Activated T-cell treated with anti-CD3 and anti-CD28 coated beads, Interleukin-2, amount 50 U/mL, for 48 hours (primary cell): ENCODE measurements around the gene RET.

Experiments
- DNase-seq, 2 experiments: peaks; one replicate each; pipeline ENCODE4 v3.0.0-alpha.2; 2020

Gene RET

GRCh38 chr10:43111101-43111500 lies 34.2 kb downstream of the RET start:
- no peak for DNase-seq

GRCh38 chr10:43111921-43112607 lies 35.2 kb downstream of the RET start:
- DNase-seq = no peak

- no peak for DNase-seq
Observed at GRCh38 chr10:43112608-43112961, 35.7 kb downstream of the RET start.

GRCh38 chr10:43113201-43114087 lies 36.6 kb downstream of the RET start:
- DNase-seq = no peak

- no peak for DNase-seq
Observed at GRCh38 chr10:43114088-43114742, 37.3 kb downstream of the RET start.

- no peak for DNase-seq
Observed at GRCh38 chr10:43114743-43115611, 38.1 kb downstream of the RET start.

GRCh38 chr10:43115881-43116595 lies 39.2 kb downstream of the RET start:
- no peak for DNase-seq

GRCh38 chr10:43116596-43116995 lies 39.7 kb downstream of the RET start:
- no peak for DNase-seq

GRCh38 chr10:43117031-43117776 lies 40.3 kb downstream of the RET start:
- DNase-seq = no peak

- no peak for DNase-seq
Observed at GRCh38 chr10:43117777-43118583, 41.1 kb downstream of the RET start.

- DNase-seq = no peak
Observed at GRCh38 chr10:43118631-43119415, 42.0 kb downstream of the RET start.

GRCh38 chr10:43119416-43120115 lies 42.7 kb downstream of the RET start:
- no peak for DNase-seq

- no peak for DNase-seq
Observed at GRCh38 chr10:43120116-43120928, 43.5 kb downstream of the RET start.

GRCh38 chr10:43120929-43121314 lies 44.1 kb downstream of the RET start:
- DNase-seq = peak; percentile 72 to 77

- DNase-seq = no peak
Observed at GRCh38 chr10:43121444-43121843, 44.6 kb downstream of the RET start.

GRCh38 chr10:43122096-43122495 lies 45.2 kb downstream of the RET start:
- DNase-seq = no peak

- no peak for DNase-seq
Observed at GRCh38 chr10:43122826-43123225, 46.0 kb downstream of the RET start.
